Lower leg skin (tissue), 4 donors: ENCODE results near the gene CAPN10. TPM values are rescaled to one million over a fixed set of nuclear protein-coding genes. Genes with fewer than 3 reads are reported as not detected.

Experiments
- DNase-seq, 2 donors: peaks; one replicate each; pipeline ENCODE4 v3.0.0-alpha.2; 2019; ENCODE audit warnings: low spot score in 2 of 2
- H3K4me3 ChIP-seq: fragments of 200-600 bp; sonication (generic); 2 replicates; pipeline ENCODE4 v1.5.1; 2017; ENCODE audit warnings: mild to moderate bottlenecking, low read depth; ENCODE audit not compliant: poor library complexity, severe bottlenecking
- POLR2A ChIP-seq, 2 donors: fragments of 450-650 bp; IDR thresholded peaks; one replicate each; pipeline ENCODE4 v1.6.1; 2016 to 2017; ENCODE audit warnings: antibody characterized with exemption in 2 of 2, mild to moderate bottlenecking in 1 of 2, moderate library complexity in 1 of 2
- WGBS, 2 donors: methylation state at CpG; one replicate each; pipeline ENCODE4 v1.1.5; 2018; 5-methylcytosine and 5-hydroxymethylcytosine counted together
- intact Hi-C: fragments of 100-400 bp; cut with DNase I; formaldehyde crosslinking; loops from one replicate; pipeline ENCODE4 v1.15.0; 2023; ENCODE audit warnings: low total_unique reads
- total RNA-seq, 4 donors: library from RNA; depleted of rRNA; stranded (reverse); fragments of >200 nt; gene quantifications; one replicate each; pipeline ENCODE4 v1.1.0, GENCODE V29; 2016
- TF ChIP-seq, protein P1 (sequence below), 3 donors: fragments of 450-650 bp; IDR thresholded peaks; one replicate each; pipeline ENCODE4 v1.5.1; 2016; ENCODE audit warnings: antibody characterized with exemption in 3 of 3, mild to moderate bottlenecking in 3 of 3, moderate library complexity in 2 of 3

Gene CAPN10
- total RNA-seq, 4 donors from 2014 or later, result 25.6 to 38.0 (median 28.4) TPM

DNA sequence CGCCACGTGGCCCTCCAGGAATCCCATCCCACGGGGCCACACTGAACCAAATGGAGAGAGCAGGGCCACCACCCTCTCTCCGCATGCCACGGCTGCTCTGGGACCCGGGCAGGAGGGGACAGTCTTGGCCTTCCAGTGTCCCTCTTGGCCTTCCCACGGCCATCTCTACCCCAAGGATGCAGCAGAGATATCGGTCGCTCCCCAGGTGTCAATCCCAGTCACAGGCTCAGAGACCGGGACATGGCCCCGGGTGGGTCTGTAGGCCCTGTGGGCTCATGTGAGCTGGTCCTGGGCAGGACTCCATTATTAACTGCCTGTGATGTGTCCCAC is 15.3 kb downstream of the CAPN10 start:
- DNase-seq, result peak in 1 of 2 donors; percentile 65
- no peak overlapping the region for H3K4me3 ChIP-seq
- intact Hi-C loops, result no loop called here
- TF ChIP-seq, protein P1, sequence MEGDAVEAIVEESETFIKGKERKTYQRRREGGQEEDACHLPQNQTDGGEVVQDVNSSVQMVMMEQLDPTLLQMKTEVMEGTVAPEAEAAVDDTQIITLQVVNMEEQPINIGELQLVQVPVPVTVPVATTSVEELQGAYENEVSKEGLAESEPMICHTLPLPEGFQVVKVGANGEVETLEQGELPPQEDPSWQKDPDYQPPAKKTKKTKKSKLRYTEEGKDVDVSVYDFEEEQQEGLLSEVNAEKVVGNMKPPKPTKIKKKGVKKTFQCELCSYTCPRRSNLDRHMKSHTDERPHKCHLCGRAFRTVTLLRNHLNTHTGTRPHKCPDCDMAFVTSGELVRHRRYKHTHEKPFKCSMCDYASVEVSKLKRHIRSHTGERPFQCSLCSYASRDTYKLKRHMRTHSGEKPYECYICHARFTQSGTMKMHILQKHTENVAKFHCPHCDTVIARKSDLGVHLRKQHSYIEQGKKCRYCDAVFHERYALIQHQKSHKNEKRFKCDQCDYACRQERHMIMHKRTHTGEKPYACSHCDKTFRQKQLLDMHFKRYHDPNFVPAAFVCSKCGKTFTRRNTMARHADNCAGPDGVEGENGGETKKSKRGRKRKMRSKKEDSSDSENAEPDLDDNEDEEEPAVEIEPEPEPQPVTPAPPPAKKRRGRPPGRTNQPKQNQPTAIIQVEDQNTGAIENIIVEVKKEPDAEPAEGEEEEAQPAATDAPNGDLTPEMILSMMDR (IDR thresholded peaks at IDR 0.05), result no peak
- no peak for TF ChIP-seq POLR2A (IDR thresholded peaks at IDR 0.05)
- WGBS, 2 donors, result 94 to 97% methylated on average over 10 to 11 of the region's 11 CpGs

DNA sequence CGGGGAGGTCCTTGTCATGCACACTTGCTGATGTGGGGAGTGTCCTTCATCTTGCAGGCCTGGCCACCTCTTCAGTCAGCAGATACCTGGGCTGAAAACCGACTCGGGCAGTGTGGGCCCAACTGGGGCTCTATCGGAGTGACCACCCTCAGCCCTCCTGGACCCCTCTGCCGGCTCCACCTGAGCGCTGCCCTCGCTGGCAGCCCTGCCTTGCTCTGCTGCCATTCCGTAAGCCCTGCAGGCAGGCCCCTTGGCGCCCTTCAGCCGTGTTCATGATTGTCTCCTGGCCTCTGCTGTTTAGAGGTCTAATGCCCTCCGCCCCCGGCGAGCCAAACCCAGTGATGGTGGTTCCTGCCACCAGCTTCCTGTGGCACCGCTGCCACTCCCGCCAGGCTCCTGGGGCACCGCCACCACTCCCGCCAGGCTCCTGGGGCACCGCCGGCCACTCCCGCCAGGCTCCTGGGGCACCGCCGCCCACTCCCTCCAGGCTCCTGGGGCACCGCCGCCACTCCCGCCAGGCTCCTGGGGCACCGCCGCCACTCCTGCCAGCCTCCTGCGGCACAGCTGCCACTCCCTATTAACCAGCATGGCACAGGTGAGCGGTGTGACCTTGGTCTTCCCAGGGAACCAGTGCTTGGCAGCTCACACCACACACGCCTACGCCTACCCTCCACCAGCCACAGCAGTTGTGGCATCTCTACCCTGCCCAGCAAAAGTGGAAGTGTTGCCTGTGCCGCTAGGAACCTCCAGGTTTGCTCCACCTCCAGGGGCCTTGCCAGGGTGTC is 15.9 kb downstream of the CAPN10 start:
- WGBS, 2 donors, result 89 to 92% methylated on average over 24 to 31 of the region's 32 CpGs
- DNase-seq, result peak in 1 of 2 donors; percentile 77

DNA sequence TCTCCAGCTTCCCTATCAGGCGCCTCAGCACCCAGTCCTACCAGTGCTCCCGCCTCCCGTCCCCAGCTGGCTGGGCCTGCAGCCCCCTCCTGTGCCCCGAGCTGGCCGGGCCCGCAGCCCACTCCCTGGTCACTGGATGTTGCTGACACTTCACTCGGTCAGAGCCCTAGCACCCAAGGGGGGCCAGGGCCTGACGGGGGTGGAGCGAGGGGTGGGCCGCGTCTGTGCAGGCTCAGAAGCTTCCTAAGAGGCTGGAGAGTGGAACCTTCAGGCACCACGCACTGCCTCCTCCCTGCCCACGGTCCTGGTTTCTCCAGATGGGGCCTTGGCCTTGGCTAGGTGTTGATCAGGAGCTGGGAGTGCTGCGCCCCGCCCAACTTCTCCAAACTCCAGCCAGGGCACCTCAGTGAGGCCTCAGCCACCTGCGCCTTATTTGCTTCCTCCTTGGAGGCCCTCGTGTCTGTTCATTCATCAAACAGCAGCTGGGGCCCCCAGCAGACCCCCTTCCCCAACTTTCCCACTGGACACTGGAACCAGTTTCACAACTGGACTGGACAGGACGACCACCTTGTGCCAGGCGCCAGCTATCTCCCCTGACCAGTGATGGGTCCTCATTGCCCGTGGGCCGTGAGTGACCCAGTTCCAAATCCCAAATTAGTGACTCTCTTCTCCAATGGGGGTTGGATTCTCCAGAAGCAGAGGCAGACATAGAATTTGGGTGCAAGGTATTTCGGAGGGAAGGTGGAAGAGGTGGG is 16.7 kb downstream of the CAPN10 start:
- H3K4me3 ChIP-seq, result no peak overlapping the region
- TF ChIP-seq, protein P1 (IDR thresholded peaks at IDR 0.05), result no peak
- TF ChIP-seq POLR2A (IDR thresholded peaks at IDR 0.05), result no peak
- DNase-seq, result peak in 1 of 2 donors; percentile 72
- 88 to 95% methylated on average over 16 to 22 of the region's 22 CpGs for WGBS, 2 donors
- intact Hi-C loops, result no loop called here

More for the DNA sequence above, 15.9 kb downstream of the CAPN10 start:
- intact Hi-C loops, result no loop called here
- TF ChIP-seq, protein P1 (IDR thresholded peaks at IDR 0.05), result no peak
- TF ChIP-seq POLR2A (IDR thresholded peaks at IDR 0.05), result no peak
- no peak overlapping the region for H3K4me3 ChIP-seq

DNA sequence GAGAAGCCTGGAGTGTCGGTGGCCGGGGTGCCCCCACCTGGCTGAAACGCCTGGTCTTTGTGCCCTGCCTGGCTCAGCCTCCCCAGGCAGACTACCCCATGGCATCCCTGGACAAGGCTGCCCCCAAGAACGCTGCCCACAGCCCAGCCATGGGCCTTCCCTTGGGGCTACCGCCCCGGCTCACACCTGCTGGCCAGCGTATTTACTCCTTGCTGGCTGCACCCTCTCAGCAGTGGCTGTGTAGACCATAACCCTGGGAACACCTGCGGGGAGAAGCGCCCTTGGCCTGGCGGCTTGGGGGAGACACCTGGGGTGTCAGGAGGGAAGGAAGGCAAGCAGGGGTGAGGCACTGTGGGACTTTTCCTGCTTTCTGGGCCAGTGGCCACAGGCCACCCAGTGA is 17.3 kb downstream of the CAPN10 start:
- TF ChIP-seq, protein P1 (IDR thresholded peaks at IDR 0.05), result no peak
- TF ChIP-seq POLR2A (IDR thresholded peaks at IDR 0.05), result no peak
- intact Hi-C loops, result no loop called here
- peak in 1 of 2 donors; percentile 69 for DNase-seq

DNA sequence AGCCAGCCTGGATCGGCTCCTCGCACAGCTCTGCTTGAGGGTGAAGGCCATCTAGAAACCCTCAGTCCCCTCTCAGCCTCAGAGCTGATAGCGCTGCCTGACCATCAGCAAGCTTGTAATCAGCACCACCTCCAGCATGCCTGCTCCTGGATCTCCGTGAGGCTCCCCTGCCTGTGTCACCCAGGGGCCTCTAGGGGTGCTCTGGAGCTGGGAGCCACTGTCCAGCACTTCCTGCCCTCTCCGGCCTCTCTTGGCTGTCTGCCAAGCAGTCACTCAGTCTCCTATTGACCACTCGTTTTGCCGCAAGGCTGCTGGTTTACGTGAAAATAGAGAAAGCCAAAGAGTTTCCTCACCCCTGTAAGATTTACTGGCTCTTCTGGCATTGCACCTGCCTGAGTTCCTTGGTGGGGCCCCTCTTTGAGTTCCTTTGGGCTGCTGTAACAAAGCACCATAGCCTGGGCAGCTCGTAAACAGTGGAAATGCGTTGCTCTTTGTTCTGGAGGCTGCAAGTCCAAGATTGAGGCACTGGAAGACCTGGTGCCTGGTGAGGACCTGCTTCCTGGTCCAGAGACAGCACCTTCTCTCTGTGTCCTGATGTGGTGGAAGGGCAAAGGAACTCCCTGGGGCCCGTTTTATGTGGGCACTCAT is 17.9 kb downstream of the CAPN10 start:
- H3K4me3 ChIP-seq, result no peak overlapping the region
- DNase-seq, result peak; percentile 42 to 91
- TF ChIP-seq, protein P1 (IDR thresholded peaks at IDR 0.05), result no peak
- intact Hi-C loops, result no loop called here
- 59 to 72% methylated on average over 10 of the region's 11 CpGs for WGBS, 2 donors

More for the DNA sequence above, 17.3 kb downstream of the CAPN10 start:
- H3K4me3 ChIP-seq, result no peak overlapping the region
- WGBS, 2 donors, result 91% methylated on average over 10 of the region's 10 CpGs
